NCI-H748 (cell line): ENCODE measurements around the gene PLXNC1.
"Not testable (repeated sequence)": the region's sequence is repeated elsewhere in the genome, so short reads cannot be mapped to it uniquely, and the experiment has no call there.

Experiments
- DNase-seq: peaks from one replicate; lab custom pipeline; 2025; ENCODE audit not compliant: unreplicated experiment; lab: John Stamatoyannopoulos, UW

PLXNC1 gene

DNA sequence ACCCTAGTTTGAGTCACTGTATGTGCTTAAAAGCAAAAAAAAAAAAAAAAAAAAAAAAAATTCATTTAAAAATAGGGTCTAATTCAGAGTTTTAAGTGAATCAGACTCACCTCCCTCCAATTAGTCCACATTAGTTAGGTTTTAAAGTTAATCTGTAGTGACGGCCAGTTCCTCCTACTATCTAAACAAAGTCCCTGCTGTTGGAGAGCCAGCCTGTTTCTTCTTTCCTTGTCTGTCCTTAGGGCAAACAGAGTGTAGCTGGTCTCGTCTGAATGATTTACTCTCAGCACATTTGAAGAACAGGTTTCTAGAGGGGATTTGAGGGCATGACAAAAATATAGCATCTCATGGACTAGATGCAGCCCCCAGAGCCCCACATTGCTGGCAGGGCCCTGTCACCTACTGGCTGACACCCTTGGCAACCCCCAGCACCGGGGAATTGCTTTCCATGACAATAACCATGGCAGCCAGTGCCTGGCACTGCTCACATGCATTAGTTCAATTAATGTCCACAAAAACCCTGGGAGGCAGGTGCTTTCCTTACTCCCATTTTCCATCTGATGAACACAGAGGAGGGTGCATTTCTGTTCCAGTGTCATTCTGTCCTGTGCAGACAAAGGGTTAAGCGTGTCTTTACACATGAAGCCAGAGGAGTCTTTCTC, 138.3 kb downstream of the PLXNC1 start:
- DNase-seq: peak; percentile 49

DNA sequence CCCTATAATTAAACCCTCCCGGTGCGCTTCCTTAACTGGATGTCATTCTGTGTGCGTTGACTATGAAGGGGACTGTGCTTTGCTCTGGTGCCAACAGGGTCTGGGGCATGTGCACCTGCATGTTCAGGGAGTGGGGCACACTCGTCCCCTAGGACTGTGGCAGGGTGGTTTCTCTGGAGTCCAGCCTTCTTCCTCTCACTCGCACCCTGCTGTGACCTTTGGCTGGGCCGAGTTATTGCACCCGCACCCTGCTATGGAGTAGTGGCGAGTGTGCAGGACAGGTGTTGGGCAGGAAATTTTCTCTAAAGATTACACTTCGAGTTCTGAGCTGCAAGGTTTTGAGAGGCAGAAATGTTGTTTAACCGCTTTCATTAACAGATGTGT, 138.9 kb downstream of the PLXNC1 start:
- no peak for DNase-seq

DNA sequence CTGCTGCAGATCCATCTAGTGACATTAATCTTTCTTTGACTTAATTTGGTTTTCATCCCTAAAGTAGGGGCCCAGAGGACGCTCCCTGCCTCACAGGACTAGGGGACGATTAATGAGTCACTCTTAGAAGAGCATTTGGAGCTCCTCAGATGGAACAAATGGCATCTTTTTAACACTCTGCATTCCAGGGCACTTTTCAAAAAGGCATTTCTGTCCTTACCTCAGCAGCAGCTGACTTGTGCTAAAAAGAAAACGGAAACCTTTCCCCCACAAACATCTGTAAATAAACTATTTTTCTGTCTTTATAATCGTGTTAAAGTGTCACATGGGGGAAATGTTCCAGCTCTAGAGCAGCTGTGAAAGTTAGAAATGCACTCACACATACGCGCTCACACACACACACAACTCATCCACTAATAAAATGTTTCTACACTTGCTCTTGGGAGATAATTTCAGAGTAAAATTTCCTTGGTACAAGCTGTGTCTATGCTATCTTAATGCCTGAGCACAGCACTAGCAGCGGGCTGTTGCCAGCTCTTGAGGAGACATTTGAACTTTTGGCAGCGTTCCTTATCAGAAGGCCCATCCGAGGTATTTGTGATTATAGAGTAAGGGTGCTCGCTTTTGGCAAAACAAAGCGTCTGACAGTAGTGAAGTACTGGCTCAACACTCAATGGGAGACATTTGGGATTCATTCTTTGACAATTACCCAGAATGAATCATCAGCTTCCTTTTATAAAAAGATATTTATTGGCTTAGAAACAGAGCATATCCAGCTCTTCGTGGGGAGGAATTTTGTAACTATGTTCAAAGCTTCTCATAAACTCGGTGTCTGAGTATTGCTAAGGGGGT, 141.3 kb downstream of the PLXNC1 start:
- no peak for DNase-seq

DNA sequence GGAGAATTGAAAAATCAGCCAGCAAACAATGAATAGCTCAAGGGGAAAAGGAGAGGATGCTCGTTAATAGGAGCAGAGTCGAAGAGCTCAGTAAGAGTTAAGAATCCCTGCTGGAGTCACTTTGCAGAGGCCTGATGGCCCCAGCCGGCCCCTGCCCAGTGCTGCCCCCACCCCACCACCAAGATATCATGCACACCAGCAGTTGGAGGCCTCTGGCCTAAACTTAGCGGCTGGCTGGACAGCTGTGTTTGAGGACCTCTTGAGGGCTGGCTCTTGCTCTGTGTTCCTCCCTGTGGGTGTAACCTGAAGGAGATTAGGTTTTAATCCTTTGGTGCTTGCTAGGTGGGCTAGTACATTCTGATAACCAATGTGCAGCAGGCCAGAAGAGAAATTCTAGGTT, 142.0 kb downstream of the PLXNC1 start:
- no peak for DNase-seq

DNA sequence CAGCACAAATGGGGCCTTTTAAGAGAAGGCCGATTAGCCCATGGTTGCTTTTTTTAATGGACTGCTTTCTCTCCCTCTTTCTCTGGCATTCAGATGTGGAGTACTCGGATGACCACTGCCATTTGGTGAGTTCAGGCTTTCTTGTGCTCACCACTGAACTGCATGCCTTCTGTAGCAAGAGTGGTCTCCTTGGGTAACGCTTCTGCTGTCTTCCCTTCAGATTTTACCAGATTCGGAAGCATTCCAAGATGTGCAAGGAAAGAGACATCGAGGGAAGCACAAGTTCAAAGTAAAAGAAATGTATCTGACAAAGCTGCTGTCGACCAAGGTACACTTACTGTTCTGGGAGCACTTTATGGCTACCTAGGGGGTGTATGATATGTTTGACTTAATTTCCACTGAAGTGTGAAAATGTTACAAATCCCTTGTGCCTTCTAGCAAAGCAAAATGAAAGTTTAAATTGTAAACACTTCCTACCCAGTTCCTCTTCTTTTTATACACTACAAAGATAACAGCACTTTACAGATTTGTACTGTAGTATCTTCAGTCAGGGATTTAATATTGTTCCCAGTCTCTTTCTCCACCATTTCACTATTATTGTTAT, 148.8 kb downstream of the PLXNC1 start:
- no peak for DNase-seq

DNA sequence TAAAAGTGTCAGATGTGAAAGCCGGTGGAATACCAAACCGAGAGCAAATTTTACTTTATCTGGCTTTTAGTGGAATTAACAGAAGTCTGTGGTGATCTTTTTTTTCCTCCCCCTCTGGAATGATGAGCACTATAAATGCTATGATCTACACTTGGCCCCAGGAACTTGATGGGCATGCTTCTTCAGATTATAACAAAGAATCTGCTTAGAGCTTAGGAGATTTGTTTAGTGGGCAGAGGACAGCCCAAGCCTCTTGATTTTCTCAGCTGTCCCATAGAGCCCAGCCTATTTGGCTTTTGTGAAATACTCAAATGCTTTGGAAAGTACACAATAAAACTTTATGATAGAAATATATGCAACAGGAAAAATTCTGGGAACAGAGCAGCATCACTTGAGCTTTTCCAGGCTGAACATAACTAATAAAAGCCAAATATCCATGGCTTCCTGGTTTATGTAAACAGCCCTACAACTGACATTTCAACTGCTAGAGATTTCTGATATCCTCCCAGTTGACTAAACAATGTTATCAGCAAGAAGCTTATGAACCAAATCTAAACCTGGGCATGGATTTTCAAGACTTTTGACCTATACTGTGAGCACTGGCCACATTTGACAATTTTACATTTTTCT, 149.6 kb downstream of the PLXNC1 start:
- DNase-seq: no peak

DNA sequence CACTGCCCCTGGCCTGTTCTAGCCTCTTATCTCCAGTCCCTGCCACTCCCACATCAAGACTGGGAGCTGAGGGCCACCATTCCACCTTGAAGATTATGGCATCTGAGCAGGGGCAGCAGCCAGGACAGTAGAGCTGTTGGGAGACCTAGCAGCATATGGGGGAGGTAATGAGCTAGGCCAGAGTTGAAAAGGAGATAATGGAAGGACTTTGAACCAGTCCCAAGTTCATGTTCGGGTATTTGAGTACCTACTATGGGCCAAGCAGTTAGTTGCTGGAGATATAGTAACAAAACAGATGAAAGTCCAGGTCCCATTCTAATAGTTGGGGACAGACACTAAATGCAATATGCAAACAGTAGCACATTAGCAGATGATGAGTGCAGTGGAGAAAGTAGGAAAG, 151.5 kb downstream of the PLXNC1 start:
- DNase-seq: no peak

DNA sequence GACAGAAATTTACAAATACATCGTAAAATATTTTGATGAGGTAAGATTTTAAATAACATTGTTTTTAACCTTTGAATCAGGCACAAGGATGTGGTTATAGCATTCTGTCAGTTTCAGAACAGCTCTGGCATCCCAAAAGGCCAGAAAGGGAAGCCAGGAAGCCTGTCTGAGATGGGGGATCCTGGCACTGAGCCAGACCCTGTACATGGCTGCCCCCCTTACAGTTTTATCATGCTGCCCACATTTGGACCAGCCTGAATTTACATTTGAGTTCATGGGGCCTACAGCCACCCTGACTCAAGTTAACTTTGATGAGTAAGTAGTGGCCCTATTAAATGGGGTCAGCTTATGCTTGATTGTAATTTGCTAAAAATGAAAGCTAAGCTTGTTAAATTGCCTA, 155.6 kb downstream of the PLXNC1 start:
- DNase-seq: no peak

DNA sequence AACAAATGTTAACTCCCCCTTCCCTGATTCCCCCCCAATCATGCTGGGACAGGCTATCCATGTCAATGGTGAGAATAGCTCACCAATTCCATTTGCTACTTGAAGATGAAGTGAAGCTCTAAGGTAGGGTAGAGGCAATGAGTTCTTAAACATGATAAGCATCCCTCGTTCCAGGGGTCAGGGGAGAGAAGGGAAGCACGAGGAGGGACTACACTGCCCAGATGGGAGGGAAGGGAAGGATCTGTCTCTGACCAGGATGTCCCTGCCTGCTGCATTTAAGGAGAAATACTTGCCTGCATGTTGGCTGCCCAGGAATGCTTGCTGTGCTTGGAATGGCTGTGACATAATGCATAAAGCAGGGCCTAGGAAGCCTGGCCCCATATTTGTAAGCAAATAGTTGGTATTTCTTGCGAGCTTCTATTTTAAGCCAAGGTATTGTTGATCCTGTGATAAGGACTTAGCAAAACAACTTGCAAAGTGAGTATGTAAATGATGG, 156.2 kb downstream of the PLXNC1 start:
- no peak for DNase-seq

DNA sequence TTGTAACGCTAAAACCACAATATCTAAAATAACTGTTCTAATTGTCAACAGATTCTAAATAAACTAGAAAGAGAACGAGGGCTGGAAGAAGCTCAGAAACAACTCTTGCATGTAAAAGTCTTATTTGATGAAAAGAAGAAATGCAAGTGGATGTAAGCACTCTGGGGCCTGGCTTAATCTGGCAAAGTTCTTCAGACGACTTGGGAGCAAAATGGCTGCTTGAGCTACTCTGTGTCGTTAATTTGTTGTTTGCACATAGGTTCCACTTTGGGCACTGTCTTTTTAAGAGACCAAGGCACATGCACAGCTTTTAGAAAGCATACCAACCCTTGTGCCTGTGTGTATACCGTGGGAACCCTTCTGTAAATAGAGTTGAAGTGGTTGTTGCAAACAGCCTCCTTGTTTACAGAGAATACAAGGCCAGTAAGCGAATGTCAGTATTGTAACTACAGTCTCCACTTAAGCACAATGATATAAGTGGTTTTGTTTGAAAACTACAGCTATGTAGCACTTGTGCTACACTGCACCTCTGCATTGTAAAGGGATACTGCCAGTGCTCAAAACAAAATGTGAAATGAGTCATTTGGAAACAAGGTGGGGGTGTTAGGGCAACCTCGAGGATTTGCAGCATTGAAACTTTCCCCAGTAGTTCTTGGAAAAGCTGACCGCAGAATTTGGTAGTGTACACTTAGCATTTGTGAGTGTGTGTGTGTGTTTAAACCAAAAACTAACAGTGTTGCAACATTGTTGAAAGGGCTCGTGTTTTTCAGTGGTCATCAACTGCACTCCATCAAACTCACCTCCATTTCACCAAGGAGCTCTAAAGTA, 157.0 kb downstream of the PLXNC1 start:
- peak; percentile 44 for DNase-seq

DNA sequence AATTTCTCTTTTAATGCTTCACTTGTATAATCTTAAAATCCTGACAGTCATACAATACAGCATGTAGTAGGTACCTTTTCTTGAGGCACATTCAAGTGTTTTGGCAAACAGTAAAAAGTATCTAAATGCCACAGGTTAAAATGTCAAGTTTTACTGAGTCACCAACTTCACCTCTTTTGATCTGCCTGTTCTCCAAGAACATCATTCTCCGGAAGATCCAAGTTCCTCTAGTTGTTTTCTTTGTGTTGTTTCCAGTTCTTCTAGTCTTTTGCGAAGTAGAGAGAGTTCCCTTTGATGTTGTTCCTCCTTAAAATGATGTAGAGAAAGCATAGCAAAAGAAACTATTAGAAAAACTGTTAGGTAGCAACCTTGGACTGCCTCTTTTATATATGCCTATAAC, 160.2 kb downstream of the PLXNC1 start:
- no peak for DNase-seq

DNA sequence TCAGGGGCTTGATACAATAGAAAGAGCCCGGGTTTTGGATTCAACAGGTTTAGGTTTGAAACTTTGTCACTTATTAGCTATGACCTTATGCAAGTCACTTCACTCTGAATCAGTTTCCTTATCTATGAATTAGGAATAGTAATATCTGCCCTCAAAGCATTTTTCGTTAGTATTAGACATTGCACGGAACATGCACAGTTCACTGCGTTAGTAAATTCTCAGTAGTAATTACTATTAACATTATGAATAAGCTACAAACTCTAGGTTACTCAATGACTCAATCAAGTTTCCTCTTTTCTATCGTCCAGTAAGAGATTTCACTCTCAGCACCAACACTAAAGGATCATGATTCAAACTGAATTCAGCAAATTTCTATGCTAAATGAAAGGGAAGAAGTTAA, 161.0 kb downstream of the PLXNC1 start:
- DNase-seq: no peak

DNA sequence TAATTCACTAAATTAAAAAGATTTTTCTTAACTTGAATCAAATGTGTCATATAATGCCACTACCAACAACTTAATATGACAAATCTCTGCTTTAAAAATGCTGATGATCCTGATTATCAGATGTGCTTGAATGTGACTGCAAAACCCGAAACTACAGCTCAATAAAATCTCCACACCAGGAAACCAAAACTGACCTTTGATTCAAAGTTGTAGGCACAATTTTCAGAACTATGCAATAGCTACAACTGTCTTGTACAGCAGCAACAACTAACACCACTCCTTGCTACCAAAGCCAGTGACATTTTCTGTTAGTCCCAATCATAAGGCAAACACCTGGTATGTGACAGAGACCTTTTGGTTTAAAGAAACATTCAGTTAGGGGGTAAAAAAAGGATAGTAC, 164.0 kb downstream of the PLXNC1 start:
- DNase-seq: no peak

DNA sequence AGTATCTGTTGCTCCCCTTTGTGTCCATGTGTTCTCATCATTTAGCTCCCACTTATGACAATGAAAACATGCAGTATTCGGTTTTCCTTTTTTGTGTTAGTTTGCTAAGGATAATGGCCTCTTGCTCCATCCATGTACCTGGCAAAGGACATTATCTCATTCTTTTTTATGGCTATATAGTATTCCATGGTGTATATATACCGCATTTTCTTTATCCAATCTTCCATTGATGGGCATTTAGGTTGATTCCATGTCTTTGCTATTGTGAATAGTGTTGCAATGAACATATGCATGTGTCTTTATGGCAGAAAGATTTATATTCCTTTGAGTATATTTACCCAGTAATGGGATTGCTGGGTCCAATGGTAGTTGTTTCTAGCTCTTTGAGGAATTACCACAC, 168.2 kb downstream of the PLXNC1 start:
- DNase-seq: not testable (repeated sequence)

DNA sequence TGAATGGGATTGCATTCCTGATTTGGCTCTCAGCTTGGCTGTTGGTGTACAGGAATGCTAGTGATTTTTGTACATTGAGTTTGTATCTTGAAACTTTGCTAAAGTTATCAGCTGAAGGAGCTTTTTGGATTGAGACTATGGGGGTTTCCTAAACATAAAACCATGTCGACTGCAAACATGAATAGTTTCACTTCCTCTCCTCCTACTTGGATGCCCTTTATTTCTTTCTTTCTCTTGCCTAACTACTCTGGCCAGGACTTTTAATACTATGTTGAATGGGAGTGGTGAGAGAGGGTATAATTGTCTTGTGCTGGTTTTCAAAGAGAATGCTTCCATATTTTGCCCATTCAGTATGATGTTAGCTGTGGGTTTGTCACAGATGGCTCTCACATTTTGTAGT, 169.8 kb downstream of the PLXNC1 start:
- DNase-seq: no peak

DNA sequence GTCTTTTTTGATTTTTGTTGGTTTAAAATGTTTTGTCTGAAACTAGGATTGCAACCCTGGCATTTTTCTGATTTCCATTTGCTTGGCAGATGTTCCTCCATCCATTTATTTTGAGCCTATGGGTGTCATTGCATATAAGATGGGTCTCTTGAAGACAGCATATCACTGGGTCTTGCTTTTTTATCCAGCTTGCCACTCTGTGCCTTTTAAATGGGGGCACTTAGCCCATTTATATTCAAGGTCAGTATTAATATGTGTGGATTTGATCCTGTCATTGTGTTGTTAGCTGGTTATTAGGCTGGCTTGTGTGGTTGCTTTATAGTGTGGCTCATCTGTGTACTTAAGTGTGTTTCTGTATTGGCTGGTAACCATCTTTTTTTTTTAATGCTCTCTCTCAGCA, 171.7 kb downstream of the PLXNC1 start:
- no peak for DNase-seq

DNA sequence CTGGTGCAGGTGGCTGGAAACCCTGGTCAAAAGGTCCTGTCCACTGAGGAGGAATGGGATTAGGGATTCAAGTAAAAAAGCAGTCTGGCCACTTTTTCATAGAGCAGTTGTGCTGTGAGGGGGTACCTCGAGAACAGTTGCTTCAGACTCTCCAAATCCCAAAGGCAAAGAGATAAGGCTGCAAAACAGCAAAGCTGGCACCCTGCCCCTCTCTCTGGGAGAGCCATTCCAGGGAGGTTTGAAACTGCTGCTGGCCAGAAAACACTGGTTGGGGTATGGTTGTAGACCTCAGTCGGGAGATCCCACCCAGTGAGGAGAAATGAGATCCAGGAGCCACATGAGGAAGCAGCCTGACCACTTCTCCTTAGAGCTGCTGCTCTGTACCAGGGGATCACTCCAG, 174.0 kb downstream of the PLXNC1 start:
- no peak for DNase-seq

DNA sequence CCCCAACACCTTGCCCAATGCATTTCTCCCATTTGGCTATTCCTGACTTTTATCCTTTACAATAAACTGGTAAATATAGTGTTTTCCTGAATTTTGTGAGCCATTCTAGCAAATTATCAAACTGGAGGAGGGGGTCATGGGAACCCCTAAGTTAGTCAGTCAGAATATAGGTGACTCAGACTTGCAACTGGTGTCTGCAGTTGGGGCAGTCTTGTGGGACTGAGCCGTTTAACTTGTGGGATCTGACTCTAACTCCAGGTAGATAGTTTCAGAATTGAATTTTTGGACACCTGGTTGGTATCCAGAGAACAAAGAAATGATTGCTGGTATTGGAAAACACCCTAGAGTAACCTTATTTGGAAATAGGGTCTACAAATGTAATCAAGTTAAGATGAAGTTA, 177.9 kb downstream of the PLXNC1 start:
- no peak for DNase-seq

DNA sequence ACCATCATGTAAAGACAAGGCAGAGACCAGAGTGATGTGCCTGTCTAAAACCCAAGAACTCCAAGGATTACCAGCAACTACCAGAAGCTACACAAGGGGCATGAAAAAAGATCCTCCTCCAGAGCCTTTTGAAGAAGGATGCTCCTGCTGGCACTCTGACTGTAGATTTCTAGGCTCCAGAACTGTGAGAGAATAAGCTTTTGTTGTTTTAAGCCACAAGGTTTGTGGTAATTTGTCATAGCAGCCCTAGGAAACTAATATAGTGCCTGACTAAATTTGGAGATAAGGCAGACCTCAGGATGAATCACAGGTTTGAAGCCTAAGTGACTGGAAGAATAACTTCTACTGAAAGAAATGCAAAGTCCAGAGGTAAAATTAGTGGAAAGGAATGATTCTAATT, 178.3 kb downstream of the PLXNC1 start:
- no peak for DNase-seq

DNA sequence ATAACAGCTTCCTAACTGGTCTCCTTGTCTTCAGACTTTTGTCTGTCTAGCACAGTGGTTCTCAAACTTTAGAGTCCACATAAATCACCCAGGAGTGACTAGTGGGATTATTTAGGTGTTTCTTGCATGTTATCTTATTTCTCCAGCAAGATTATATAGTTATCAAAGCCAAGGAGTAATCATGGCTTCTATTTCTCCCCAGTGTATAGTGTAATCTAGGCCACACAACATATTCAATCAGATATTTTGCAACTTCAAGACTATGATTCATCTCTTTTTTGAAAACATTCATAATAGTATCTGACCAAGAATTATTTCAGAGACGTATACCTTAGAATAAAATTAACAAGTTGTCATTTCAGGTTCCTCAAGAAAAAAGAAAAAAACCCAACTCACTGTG, 179.4 kb downstream of the PLXNC1 start:
- no peak for DNase-seq

DNA sequence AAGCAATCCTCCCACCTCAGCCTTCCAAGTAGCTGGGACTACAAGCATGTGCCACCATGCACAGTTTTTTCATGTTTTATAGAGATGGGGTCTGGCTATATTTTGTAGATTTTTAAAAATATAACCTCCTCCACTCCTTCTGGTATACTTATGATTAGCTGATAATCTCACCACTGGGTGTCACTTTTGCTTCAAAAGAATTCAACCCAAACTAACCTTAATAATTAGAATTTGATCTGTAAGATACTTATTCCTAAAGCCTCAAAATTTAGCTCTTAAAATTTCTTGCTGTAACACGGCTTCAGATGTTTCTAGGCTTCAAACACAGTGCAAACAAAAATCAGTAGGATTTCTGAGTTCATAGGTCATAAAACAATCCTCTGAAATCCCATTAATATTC, 181.0 kb downstream of the PLXNC1 start:
- no peak for DNase-seq
